ENCODE measurements around the gene NHEJ1. TPM values are rescaled to one million over a fixed set of nuclear protein-coding genes. Genes with fewer than 3 reads are reported as not detected.

Gene NHEJ1
- total RNA-seq, 2 experiments from 2014 or later = 20.0 to 20.9 TPM

DNA sequence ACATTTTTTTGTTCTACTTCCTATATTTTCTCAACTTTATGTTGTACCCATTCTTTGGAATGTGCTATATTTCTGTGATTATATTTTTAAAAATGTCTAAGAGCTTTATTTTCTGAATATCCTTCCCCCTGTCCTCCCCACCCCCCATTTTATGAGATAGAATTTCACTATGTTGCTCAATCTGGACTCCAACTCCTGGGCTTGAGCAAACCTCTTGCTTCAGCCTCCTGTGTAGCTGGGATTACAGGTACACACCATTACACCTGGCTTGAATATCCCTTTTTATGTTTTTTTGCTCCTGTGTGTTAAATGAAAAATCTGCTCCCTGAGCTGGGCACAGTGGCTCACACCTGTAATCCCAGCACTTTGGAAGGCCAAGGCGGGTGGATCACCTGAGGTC, 36.8 kb upstream of the NHEJ1 start:
- CTCF ChIA-PET = interaction anchor here (0.7 kb wide), 1 partner anchor 924 kb away, joined by 8 read pairs; no protein-coding TSS in a partner anchor
- POLR2A ChIA-PET = interaction anchor here (0.7 kb wide), 2 partner anchors 43 to 57 kb away, joined by 6 to 7 read pairs; partner anchors contain the start of gene TUBA4A

DNA sequence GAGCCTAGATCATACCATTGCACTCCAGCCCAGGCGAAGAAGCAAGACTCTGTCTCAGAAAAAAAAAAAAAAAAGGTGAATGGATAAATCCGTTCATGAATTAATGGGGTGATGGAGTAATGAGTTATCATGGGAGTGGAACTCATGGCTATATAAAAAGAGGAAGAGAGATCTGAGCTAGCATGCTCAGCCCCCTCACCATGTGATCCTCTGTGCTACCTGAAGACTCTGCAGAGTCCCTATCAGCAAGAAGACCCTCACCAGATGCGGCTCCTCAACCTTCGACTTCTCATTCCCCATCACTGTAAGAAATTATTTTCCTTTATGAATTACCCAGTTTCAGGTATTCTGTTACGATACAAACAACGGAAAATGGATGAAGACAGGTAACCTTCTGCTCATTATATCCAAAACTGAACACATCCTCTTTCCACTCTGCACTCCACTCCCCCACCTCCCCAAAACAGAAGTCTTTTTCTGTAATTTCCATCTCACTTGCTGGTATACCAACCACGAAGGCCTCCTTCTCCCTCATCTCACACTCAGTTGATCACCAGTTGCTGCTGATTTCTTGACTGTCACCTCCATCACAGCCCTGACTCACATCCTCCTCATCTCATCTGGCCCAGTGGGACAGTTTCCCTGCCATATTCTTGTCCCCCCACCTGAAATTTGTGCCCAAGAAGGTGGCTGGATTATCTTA, 26.3 kb upstream of the NHEJ1 start:
- ChIA-PET CTCF (interaction anchor here (0.6 kb wide), 2 partner anchors 21 to 643 kb away, joined by 3 to 4 read pairs; no protein-coding TSS in a partner anchor), POLR2A (interaction anchor here (0.7 kb wide), 1 partner anchor 57 kb away, joined by 4 read pairs; no protein-coding TSS in a partner anchor)

DNA sequence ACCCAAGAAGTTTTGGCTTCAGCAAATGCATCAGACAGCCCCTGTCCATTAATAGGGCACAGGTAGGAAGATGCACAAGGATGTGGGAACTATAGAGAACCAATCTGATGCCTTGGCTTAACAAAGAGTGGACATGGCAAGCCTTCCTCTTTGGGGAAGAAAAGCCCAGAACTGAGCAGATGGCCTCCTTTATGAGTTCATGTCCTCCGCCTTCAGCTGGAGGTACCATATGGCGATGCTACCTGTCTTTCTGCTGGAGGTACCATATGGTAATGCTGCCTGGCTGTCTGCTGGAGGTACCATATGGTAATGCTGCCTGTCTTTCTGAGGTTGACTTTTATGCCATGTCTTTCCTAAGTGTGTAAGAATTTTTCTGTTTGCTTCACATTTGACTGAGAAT, 23.5 kb upstream of the NHEJ1 start:
- ChIA-PET POLR2A (interaction anchor here (1.2 kb wide), 1 partner anchor 16 kb away, joined by 10 read pairs; no protein-coding TSS in a partner anchor), CTCF (interaction anchor here (1.7 kb wide), 1 partner anchor 24 kb away, joined by 4 read pairs; no protein-coding TSS in a partner anchor)

DNA sequence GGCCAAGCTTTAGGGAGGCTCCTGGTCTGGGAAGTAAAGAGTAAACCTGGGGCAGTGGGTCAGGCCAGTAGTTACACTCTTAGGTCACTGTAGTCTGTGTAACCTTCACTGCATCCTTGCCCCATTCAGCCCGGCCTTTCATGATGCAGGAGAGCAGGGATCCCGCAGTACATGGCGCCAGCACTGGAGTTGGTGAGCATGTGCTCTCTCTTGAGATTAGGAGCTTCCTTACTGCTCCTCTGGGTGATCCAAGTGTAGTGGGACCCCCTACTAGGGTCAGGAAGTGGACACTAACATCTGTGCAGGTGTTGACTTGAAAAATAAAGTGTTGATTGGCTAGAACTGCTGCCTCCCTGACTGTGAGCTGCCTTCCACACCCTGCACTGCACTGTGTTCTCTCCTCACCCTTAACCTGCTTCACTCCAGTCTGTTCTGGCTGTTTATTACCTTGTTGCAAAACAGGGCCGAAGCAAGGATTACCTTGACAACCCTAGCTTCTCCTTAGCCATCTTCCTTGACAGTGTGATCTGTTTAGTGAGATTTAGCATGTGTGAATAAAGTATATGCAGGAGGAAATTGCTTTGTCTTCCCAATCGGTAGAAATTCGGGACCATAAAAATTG, 22.6 kb upstream of the NHEJ1 start:
- ChIA-PET POLR2A (interaction anchor here (0.6 to 1.2 kb wide), 3 partner anchors 9 to 512 kb away, joined by 4 to 5 read pairs (median 5); partner anchors contain the start of gene ZFAND2B), CTCF (interaction anchor here (0.5 to 2.8 kb wide), 6 partner anchors 17 to 112 kb away, joined by 3 to 7 read pairs (median 6); no protein-coding TSS in a partner anchor)

DNA sequence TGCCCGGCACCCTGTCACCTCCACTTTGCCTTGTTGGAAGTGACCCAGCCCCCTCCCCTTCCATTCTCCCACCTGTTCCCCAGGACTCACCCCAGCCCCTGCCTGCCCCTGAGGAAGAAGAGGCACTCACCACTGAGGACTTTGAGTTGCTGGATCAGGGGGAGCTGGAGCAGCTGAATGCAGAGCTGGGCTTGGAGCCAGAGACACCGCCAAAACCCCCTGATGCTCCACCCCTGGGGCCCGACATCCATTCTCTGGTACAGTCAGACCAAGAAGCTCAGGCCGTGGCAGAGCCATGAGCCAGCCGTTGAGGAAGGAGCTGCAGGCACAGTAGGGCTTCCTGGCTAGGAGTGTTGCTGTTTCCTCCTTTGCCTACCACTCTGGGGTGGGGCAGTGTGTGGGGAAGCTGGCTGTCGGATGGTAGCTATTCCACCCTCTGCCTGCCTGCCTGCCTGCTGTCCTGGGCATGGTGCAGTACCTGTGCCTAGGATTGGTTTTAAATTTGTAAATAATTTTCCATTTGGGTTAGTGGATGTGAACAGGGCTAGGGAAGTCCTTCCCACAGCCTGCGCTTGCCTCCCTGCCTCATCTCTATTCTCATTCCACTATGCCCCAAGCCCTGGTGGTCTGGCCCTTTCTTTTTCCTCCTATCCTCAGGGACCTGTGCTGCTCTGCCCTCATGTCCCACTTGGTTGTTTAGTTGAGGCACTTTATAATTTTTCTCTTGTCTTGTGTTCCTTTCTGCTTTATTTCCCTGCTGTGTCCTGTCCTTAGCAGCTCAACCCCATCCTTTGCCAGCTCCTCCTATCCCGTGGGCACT, 21.9 kb upstream of the NHEJ1 start:
- ChIA-PET POLR2A (interaction anchor here (0.6 to 3.2 kb wide), 5 partner anchors 9 to 511 kb away, joined by 4 to 15 read pairs (median 5); partner anchors contain the start of gene ZFAND2B), CTCF (interaction anchor here (0.6 to 2.8 kb wide), 8 partner anchors 14 to 165 kb away, joined by 3 to 7 read pairs (median 4); no protein-coding TSS in a partner anchor)

DNA sequence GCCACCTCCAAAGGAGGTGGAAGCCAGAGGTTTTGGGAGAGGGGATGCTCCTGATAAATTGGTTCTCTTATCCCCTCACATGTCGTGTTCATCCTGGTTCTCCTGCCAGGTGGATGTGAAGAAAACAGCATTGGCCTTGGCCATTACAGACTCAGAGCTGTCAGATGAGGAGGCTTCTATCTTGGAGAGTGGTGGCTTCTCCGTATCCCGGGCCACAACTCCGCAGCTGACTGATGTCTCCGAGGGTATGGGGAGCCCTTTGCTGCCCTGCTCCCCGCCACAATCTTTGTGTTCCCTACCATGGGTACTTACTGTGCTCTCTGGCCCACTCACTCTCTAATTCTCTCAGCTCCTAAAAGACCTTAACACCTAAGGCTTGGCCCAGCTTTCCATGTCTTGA, 20.9 kb upstream of the NHEJ1 start:
- POLR2A ChIA-PET = interaction anchor here (1.1 to 3.2 kb wide), 3 partner anchors 19 to 28 kb away, joined by 4 to 15 read pairs (median 9); partner anchors contain the start of gene ZFAND2B
- CTCF ChIA-PET = interaction anchor here (0.5 to 2.8 kb wide), 7 partner anchors 14 to 116 kb away, joined by 3 to 7 read pairs (median 5); no protein-coding TSS in a partner anchor

DNA sequence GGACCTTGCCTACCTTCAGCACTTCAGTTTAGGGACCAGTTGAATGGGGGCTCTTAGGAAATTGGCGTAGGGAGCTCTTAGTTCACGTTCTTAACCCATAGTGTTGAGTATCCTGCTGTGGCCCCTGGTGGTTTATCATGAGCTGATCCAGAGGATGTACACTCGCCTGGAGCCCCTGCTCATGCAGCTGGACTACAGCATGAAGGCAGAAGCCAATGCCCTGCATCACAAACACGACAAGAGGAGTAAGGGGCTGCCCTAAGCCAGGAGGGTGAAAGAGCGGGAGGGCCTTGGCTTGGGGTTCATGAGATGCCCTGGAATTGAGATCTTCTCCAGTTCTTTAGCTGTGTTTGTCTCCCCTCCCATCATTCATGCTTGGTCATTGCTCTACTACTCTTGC, 20.3 kb upstream of the NHEJ1 start:
- ChIA-PET POLR2A (interaction anchor here (2.3 to 3.2 kb wide), 2 partner anchors 19 to 26 kb away, joined by 9 to 15 read pairs; partner anchors contain the start of gene ZFAND2B), CTCF (interaction anchor here (0.5 to 2.8 kb wide), 7 partner anchors 10 to 151 kb away, joined by 3 to 7 read pairs (median 4); partner anchors contain the start of gene SLC23A3)

DNA sequence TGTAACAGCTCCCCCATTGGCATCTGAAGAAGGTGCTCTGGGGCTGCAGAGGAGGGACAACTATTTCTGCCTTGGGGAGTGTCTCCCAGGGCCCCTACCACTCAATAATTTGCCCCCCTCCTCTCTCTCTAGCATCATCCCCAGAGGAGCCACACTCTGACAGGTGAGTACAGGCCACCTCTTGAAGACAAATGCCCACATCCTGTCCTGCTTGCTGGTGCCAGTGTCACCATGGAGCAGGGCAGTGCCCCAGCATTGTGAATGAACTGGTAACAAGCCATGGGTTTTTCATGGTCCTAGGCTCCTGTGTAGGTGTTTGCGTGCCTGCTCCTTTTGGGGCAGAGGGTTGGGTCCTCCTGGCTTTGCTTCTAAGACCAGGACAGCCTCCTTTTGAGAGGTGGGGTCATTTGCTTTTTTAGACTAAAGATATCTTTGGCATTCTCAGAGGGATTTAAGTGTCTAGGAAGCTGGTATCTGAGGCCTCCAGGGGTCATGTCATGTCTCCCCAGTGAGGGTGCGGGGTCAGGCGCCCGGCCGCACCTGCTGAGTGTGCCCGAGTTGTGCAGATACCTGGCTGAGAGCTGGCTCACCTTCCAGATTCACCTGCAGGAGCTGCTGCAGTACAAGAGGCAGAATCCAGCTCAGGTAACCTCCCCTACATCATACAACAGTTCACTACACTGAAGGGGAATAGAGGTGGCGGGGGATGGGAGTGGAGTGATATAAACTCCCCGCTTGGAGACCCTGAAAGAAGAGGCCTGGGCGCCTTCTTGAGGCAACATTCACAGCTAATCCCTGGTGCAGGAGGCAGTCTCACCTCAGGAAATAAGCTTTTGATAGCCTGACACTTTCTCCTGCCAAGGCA, 19.2 kb upstream of the NHEJ1 start:
- ChIA-PET CTCF (interaction anchor here (0.6 to 2.3 kb wide), 5 partner anchors 9 to 150 kb away, joined by 3 to 7 read pairs (median 3); partner anchors contain the start of gene SLC23A3), POLR2A (interaction anchor here (2.3 to 3.2 kb wide), 2 partner anchors 21 to 27 kb away, joined by 9 to 15 read pairs; partner anchors contain the start of gene ZFAND2B)

DNA sequence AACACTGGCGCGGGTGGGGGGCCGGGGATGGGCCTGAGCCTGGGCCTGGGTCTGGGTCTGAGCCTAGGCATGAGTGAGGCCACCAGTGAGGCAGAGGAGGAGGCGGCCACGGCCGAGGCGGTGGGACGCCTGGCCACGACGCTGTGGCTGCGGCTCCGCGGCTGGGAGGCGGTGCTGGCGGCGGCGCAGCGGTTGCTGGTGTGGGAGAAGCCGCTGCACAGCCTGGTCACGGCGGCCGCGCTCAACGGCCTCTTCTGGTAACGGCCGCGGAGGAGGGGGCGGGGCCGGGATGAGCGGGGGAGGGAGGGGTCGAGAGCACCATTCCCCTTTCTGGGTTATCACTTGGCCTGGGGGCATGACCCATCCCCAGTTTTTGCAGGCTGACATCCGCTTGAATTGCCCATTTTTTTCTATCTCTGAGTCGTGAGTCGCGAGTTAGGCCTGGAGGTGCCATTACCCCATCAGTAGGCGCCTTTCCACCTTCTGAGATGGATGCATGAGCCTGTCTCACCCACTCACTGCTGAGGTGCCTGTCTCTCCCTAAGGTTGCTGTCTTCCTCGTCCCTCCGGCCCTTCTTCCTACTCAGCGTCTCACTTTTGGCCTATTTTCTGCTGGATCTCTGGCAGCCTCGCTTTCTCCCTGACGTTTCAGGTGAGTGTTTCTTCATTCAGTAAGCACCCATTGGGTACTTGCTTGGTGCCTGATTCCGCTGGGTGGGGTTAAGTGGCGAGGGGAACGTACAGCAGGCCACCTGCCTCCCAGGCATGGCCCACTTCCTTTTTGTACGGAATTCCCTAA, 18.0 kb upstream of the NHEJ1 start:
- ChIA-PET CTCF (interaction anchor here (2.3 kb wide), 1 partner anchor 116 kb away, joined by 7 read pairs; no protein-coding TSS in a partner anchor), POLR2A (no interaction called here)

DNA sequence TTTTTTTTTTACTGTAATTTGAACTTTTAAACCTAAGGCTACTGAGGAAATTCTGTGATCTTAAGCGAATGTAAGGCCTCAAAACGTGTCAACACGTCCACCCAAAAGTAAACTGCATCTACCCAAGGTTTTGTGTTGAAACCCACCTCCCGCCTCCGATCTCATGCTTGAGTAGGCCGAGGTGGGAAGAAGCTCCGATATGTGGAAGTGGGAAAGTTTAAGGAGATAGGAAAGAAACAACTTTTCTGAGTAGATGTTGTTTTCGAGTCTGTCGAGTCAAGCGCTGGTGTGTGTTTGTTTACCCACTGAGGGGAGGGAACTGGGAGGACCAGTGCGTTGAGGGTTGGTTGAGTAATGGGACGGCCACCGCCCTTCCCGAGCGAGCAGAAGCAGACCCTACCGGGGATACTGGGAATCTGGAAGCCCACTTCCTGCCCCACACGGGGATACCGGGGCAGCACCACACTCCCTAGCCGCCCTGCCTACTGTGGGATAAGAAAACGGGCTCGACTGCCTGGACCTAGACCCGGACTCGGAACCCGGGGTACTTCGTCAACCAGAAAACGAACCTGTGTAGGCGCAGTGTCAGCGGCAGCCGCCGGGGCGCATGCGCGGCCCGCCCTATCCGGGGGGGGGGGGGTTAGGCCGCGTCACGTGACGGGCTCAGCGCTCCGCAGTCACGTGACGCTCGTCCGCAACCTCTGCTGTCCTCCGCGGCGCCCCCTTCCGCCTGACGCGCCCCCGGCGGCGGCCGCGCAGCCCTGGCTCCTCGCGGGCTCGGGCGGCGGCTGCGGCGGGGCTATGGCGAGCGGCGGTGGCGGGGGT, 17.1 kb upstream of the NHEJ1 start, which contains the start of gene RETREG2:
TSS of gene RETREG2 (plus strand) at position 724 of the 825 bp plus-strand sequence. CDS start at position 802, 78 bp downstream.
- CTCF ChIA-PET = interaction anchor here (0.9 to 1.9 kb wide), 2 partner anchors 28 to 72 kb away, joined by 4 to 7 read pairs; partner anchors contain the start of gene ZFAND2B
- POLR2A ChIA-PET = interaction anchor here (0.8 kb wide), 1 partner anchor 23 kb away, joined by 6 read pairs; no protein-coding TSS in a partner anchor

DNA sequence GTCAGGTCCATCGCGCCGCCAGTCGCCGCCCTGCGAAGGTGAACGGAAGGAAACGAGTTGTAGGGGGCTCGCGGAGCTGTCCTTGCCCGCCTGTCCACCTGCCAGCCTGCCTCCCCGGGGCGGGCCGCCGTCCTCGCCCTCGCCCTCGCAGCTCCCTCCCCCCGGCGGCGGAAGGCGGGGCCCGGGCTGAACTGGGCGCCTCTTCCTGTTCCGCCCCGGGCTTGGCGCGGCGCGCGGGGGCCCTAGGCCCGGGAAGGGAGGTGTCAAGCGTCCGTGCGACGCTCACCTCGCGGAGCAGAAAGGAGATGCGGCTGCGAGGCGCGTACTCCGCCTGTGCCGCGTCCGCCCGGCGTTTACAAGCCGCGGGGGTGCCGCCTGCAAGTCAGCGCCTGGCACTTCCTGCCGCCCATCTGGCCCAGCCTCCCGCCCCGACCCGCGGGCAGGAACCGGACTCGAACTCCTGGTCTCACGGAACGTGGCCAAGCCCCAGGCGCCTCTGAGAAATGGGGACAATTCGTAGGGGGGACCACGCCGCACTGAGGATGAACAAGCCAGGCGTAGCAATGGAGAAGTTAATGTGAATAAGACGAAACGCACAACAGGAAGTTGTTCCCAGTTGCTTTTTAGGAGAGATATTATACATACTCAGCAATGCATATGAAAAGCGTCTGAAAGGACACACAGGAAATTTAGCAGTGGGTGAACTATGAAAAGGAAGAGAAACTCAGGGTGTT, 16.4 kb upstream of the NHEJ1 start, which contains the start of gene CNPPD1:
TSS of gene CNPPD1 (minus strand) at position 108 of the 734 bp plus-strand sequence. CDS start at position 11, 97 bp downstream.
- CTCF ChIA-PET = interaction anchor here (0.9 to 2.0 kb wide), 11 partner anchors 12 to 147 kb away, joined by 3 to 13 read pairs (median 4); partner anchors contain the start of genes ANKZF1, ATG9A, DNAJB2 and NHEJ1
- POLR2A ChIA-PET = interaction anchor here (0.6 to 2.0 kb wide), 12 partner anchors 13 to 77 kb away, joined by 3 to 11 read pairs (median 4); partner anchors contain the start of genes GLB1L, STK16, TUBA4A and ZFAND2B

DNA sequence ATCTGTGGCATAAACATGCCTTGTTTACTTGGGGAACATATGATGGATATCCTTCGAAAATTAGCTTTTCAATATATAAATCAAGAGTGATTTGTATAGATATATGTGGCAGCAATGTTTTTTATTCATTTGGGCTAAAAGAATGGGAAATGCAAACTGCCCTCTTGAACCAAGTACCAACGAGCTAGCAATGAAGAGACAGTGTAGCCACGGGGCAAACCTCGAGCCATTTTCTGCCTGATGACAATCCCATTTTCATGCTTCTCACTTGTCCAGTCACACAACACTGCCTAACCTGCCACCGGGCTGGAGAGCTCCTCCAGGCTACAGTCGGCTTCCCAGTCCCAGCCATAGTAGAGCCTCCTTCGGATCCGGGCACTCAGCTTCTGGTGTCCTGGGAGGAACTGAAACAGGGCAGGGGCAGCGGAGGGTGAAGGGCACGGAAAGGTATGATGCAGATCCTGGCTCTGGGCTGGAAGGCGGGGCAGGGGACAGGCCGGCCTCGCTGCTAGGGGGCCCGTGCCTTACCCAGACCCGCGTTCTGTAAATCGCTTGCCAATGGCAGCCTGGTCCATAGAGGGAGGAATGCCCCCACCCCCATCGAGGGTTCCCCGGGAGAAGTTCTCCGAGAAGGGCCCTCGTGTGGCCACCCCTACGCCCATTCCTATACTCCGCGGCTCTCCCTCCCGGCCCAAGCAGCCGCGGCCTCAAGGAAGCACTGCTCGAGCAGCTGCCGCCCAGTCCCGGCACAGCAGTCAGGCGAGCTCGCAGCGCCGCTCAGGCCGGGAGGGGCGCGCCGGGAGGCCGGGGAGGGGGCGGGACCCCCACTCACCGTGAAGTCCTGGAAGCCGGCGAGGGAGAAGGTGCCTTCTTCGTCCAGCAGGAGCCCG, 15.6 kb upstream of the NHEJ1 start:
- POLR2A ChIA-PET = interaction anchor here (0.6 to 2.0 kb wide), 15 partner anchors 12 to 78 kb away, joined by 3 to 11 read pairs (median 3); partner anchors contain the start of genes ANKZF1, ATG9A, GLB1L and STK16
- CTCF ChIA-PET = interaction anchor here (0.8 to 5.6 kb wide), 16 partner anchors 11 to 299 kb away, joined by 3 to 28 read pairs (median 4); partner anchors contain the start of genes ANKZF1, ATG9A, DNAJB2 and NHEJ1

DNA sequence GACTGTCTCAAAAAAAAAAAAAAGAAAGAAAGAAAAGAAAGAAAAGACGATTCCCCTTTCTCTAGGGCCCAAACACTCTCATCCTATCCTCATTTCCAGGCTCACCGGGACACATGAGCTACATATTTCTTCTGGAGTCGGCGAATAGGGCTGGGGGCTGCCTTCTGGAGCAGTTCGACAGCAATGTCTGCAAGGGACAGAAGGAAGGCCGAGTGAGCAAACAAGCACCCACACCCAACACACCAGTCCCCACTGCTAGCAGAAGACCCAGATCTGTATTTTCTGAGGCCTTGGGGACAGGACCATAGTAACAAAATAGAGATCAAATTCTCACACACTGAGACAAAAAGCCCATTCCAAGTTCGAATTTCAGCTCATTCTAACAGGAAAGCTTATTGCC, 14.9 kb upstream of the NHEJ1 start:
- ChIA-PET CTCF (interaction anchor here (0.8 to 5.6 kb wide), 11 partner anchors 11 to 298 kb away, joined by 3 to 28 read pairs (median 4); partner anchors contain the start of genes ANKZF1, ATG9A and NHEJ1), POLR2A (interaction anchor here (0.6 to 2.0 kb wide), 8 partner anchors 24 to 79 kb away, joined by 3 to 11 read pairs (median 5); partner anchors contain the start of genes ANKZF1, ATG9A, TUBA4A and ZFAND2B)

Data from activated CD8-positive, alpha-beta memory T cell treated with anti-CD3 and anti-CD28 coated beads for 36 hours (primary cell).